HG03280 (cell line): ENCODE measurements around the gene APBA3.

ENCODE experiments used
- ATAC-seq: cut with Tn5 transposase; IDR thresholded peaks from one replicate; pipeline ENCODE4 v1.9.1; 2021; ENCODE audit warnings: mild to moderate bottlenecking, moderate library complexity; ENCODE audit not compliant: unreplicated experiment

Gene APBA3

DNA sequence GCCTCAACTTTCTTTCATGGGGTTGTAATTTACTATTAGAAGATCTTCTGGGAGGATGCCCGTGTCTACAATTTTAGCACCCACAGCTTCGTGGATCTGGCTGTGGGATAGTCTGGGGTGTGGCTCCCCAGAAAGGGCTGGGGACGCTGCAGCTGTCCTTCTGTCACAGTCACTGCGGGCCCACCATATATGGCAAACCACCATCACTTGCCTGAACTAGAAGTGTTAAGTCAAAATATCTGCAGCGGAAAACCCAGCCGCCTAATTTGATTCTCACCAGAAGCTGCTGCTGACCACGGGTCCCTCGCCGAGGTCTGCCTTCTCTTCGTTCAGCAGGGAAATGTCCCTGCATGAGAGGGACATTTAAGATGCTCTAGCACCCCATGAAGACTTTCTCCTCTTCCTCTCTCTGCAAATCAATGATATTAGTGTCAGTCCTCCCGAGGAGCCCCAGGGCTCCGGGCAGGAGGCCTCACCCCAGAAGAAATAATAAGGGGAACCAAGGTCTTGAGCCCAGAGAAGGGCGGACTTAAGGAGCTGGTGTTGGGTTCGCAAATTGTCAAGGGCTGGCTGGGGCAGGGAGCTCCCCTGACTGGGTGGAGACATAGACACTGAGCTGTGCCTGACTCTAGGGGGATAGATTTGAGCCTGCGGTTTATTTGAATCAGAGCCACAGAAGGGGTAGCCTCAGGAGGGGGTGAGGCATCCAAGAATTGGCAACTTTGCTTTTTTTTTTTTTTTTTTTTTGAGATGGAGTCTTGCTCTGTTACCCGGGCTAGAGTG, 27.7 kb upstream of the APBA3 start:
- ATAC-seq: no peak

DNA sequence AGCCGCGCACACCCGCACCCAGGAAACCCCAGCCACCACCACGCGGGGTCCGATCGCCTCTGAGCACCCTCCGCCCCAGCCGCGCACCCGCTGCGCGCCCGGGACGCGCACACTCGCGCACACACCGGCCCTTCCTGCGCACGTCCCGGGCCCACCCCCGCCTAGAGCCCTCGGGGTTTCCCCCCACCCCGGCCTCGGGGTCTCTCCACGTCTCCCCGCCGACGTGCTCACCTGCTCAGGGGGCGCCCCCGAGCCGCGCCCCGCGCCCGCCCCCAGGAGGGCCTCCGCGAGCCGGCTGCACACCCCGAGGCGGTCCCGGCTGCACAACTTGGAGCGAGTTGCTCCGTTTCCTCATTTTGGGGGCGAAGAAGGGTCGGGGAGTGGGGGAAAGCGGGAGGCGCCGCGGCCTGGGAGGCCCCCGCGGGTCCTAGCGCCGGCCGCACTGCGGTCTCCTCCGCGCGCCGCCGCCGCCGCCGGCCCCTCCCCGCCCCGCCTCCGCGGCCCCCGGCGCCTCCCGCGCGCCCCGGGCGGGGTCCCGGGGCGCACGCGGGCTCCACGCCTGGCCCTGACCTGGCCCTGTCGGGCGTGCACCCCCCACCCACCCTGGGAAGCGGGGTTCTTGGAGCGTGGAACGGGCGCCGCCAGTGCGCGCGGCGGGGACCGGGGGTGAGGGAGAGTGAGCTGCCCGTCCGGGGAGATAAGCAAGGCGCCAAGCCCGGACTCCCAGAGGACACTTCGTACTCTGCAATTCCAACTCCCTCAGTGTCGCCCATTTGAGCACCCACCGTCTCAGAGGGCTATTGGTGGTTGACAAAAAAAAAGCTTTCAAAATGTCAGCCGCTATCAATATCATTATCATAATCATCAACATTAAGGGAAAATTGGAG, 24.7 kb upstream of the APBA3 start, which contains the start of gene MATK:
Gene MATK (minus strand): TSS at position 444 of the 887 bp plus-strand sequence. CDS start 1,246 bp downstream, outside the sequence.
- ATAC-seq: no peak

DNA sequence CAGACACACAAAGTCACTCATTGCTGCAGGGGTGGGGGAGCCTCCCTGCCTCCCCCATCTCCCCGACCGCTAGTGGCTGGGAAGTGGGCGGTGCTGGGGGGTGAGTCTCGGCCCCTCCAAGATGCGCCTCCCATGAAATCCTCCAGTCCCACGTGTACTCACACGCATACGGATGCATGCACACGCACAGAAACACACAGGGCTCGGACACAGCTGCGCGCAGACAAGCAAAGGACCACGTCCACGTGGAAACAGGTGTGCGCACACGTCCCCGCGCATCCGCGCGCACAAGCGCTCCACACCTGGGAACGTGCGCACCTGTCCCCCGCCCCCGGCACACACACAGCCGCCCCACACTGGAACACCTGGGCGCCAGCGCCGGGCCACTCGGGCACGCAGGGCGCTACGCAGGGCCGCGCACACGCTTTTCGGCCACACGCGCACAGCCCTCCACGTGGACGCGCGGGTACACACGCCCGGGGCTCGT, 24.0 kb upstream of the APBA3 start:
- no peak for ATAC-seq

DNA sequence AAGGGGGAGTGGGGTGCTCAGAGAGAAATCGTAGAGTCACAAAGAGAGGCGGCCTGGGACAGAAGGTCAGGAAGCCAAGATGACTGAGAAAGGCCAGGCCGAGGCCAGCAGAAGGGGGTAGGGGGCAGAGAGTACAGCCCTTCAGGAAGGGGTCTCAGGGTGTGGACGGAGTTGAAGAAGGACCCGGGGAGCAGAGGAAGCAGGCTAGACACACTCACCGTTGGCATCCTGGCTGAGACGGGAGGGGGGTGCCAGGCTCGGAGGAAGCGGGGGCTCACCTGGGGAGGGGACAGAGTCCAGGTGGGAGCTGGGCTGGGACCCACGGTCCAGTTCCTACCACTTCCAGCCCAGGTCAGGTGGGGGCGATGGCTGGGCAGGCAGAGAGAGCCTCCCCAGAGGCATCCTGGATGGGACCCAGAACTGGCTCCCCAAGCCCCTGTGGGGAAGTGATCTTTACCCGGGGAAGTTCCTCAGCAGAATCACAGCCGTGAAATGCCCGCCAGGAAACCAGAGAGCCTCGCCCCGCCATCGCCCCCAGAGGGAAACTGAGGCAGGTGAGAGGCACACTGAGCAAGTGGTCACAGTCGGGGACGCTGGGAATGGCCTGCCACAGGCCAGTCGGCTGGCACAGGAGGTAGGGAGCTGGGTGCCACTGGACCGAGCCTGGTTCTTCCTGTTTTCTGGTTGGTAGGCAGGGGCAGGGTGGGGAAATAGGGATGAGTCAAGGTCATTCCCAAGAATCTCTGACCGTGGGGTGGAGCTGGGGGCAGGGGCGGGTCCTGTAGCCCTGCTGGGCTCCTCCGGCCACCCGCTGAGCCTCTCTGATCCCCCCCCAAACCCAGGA, 23.3 kb upstream of the APBA3 start:
- ATAC-seq: no peak

DNA sequence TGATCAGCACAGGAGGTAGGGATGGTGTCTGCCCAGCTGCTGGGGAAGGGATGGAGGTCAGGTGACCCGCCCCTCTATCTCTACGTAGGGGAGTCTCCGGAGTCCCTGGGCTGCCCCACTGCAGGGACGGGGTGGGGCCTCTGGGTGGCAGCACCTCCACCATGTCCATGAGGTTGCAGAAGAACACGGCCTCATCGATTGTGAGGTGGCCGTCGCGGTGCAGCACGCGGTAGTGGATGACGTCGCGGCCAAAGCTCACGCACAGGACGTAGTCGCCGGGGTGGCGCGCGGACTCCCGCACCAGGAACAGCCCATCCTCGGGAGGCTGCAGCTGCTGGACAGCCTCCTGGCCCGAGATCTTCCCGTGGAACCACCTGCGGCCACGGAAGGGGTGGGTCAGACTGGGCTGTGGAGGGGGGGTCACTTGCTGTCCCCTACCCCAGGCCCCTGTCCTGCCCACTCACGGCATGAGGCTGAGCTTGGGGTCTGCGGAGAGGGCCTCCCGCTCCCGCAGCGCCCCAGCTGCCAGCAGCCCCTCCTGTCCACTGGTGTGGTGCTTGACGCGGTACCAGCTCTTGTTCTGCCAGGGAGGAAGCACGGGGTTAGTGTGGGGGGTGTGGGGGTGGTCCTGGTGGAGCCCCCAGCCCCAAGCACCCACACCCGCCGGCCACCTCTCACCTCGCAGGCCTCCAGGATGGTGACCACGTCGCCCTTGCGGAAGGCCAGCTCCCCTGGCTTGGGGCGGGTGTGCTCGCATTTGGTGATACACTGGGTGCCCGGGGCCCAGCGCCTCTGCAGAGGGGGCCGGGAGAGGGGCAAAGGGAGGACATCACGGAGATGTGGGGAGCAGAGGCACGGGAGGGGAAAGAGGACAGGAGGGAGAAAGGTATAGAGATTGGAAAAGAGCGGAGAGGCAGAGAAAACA, 22.4 kb upstream of the APBA3 start:
- no peak for ATAC-seq

DNA sequence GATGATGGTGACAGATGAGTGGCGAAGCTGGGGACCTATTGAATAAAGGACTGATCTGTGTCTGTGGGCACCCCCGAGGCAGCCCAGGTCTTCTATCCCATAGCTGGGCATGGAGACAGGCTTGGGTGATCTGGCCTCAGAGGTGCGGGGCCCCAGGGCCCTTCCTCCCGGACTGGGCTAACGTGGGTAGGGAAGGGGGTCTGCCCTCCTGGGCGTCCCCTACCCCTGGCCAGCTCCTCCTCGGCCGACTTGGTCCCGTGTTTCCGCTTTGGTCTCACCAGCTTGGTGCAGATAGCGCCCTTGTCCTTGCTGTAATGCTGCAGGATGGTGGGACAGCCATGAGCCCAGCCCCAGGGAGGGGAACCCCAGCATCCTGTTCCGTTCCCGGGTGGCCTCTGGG, 21.4 kb upstream of the APBA3 start:
- ATAC-seq: no peak

DNA sequence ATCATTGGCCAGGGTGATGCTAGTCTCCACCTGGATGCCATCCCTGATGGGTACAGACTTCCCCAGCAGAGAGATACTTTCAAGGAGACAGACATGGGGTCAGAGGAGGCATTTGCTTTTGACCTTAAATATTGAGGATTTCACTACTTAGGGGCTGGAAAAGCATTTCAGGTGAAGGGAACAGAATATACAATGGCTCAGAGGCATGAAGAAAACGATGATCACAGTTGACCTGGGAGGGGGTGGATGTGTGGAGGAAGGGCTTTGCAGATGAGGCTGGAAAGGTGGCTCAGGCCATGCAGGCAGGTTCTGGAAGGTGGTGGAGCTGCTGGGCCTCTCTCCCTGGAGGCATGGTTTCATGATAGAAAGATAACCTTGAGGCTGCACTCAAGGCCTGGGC, 20.8 kb upstream of the APBA3 start:
- ATAC-seq: no peak

DNA sequence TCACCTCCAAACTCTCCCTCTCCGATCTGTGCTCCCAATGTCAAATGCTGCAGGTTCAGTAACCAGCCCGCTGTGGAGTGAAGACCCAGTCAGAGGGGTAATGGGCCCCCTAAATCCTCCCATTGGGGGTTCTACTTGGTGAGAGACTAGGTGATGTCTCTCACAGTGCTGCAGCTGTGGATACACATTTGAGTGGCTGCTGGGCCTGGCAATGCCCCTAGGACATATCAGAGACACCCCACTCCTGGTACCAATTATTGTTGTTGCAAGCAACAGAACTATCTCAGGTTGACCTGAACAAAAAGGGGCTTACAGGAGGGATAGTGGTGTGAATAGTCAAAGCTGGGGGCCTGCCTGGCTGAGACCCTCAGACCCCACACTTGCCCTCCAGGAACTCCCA, 20.1 kb upstream of the APBA3 start:
- no peak for ATAC-seq

DNA sequence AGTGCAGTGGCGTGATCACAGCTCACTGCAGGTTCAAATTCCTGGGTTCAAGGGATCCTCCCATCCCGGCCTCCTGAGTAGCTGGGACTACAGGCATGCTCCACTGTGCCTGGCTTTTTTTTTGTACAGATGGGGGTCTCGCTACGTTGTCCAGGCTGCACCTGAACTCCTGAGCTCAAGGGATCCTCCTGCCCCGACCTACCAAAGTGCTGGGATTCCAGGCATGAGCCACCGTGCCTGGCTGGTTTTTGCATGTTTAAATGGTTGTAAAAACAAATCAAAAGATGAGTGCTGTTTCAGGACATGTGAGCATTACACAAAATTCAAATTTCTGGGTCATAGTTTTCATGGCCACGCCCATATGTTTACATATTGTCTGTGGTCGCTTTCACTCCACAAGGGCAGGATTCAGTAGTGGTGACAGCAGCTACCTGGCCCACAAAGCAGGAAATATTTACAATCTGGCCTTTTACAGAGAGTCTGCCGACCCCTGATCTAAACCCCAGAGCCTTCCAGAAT, 19.4 kb upstream of the APBA3 start:
- ATAC-seq: no peak

DNA sequence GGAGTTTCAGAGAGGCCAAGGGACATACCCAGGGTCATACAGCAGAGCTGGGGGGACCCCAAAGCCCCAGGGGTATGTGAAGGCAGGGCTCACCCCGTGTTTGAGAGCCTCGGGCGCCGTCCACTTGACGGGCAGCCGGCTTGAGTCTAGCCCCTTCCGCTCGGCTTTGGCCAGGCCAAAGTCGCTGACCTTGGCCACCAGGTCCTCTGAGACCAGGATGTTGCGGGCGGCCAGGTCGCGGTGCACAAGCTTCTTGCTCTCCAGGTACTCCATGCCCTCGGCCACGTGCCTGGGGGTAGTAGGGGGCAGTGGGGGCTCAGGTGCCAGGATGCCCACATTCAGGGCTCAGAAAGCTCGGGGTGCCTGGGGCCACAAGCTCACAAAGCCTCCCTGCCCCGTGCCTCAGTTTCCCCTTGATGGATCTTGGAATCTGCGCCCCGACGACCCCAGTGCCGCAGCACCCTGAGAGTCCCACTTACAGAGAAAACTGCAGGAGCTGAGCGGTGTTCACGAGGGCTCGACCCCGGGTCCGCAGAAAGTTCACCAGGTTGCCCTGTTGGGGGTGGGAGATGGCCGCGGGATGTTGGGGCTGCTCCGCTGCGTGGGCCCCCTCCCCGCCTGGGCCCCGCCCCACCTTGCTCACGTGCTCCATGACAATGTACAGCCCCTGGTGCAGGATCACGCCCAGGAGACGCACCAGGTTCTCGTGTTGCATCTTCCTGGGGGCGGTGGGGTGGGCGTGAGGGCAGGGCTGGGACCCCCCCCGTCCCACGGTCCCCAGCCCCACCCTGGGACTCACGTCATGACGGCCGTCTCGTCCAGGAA, 17.6 kb upstream of the APBA3 start:
- no peak for ATAC-seq

DNA sequence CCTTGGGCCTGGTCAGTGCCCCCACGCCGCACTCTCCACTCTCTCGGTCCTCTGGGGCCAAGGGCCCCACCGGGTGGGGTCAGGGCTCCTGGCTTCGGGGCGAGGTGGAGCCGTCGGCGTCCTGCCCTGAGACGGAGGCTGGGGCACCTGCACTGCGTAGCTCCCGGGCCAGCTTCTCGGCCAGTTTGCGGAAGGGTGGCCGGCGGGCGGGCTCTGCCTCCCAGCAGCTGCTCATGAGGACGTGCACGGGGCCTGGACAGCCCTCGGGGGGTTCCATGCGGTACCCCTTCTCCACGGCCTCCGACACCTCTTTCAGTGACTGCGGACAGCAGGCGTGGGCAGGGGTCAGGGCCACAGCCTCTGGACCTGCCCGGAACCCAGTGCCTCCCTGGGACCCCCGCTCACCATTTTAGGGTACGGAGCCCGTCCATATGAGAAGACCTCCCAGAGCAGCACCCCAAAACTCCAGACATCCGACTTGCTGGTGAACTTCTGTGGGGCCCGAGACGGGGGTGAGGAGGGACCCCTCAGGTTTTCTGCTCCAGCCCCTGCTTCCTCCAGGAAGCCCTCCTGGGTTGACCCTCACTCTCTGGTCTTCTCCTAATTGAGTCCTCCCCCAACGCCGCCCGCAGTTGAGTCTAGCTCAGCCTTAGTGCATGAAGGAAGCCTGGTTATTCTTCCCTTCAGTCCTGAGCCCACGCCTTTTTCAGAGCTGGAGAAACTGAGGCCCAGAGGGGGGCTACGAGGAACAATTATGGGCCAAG, 16.8 kb upstream of the APBA3 start:
- ATAC-seq: no peak

DNA sequence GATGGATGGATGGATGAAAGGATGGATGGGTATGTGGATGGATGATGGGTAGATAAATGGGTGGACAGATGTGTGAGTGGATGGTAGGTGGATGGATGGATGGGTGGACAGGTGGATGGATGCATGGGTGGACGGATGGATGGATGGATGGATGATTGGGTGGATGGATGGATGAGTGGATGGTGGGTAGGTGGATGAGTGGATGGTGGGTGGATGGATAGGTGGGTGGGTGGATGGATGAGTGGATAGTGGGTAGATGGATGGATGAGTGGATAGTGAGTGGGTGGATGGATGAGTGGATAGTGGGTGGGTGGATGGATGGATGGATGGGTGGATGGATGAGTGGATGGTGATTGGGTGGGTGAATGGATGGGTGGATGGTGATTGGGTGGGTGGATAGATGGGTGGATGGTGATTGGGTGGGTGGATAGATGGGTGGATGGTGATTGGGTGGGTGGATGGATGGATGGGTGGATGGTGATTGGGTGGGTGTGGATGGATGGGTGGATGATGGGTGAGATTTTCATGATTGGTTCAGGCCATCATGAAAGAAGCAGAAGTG, 15.1 kb upstream of the APBA3 start:
- no peak for ATAC-seq

DNA sequence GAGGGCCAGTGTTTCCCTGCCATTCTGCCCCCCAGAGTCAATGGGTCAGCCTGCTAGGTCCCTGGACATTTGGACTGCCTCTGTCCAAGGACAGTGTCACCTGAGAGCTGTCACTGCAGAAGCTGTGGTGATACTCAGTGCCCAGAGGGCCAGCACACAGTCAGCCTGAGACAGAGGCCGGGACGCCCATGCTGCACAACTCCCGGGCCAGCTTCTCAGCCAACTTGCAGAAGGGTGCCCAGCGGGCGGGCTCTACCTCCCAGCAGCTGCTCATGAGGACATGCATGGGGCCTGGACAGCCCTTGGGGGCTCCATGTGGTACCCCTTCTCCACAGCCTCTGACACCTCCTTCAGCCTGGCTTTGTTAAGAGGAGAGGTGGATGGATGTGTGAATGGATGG, 14.3 kb upstream of the APBA3 start:
- ATAC-seq: no peak

DNA sequence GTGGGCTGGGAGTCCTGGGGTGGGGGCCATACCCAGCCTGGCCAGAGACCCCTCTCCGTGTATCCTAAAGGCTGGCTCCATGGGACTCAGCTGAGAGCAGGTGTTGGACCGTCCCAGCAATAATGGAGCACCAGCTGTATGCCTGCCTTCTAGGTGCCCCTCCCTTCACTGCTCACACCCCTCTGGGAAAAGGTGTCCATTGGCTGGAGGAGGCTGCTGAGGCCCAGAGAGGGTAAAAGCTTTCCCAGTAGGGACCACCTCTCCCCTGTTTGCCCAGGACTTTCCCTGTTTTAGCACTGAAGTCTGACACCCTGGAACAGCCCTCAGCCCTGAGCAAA, 13.9 kb upstream of the APBA3 start:
- no peak for ATAC-seq

DNA sequence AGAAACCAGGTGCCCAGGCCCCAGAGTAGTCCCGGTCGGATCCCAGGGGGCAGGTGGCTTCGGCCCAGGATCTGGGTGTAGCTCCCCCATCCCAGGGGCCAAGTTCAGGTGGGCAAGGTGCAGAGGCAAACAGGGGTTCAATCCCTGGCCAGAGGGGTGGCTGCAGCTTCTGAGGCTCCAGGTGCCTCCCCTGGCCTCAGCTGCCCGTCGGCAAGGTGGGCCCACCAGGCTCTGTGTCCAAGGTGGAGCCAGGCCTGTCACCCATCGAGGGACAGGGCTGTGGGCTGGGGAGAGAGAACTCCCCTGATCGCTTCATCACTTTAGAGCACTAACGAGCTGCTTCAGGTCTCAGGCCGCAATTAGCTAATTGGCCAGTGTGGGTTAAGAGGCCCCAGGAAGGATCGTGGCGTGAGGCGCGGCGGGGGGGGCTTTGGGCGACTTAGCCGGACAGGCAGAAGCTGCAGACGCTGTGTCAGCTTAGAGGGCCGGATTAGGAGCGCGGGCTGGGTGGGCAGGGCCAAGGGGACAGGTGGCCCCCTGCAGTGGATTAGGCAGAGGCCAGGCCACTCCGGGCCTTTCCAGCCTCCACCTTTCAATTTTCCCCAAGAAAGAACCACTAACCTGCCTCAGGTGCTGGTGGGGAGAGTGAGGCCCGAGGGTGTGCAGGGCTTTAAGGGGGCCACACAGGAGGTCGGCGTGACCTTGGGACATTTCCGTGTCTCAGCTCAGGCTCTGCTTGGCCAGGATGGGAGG, 13.3 kb upstream of the APBA3 start:
- no peak for ATAC-seq

DNA sequence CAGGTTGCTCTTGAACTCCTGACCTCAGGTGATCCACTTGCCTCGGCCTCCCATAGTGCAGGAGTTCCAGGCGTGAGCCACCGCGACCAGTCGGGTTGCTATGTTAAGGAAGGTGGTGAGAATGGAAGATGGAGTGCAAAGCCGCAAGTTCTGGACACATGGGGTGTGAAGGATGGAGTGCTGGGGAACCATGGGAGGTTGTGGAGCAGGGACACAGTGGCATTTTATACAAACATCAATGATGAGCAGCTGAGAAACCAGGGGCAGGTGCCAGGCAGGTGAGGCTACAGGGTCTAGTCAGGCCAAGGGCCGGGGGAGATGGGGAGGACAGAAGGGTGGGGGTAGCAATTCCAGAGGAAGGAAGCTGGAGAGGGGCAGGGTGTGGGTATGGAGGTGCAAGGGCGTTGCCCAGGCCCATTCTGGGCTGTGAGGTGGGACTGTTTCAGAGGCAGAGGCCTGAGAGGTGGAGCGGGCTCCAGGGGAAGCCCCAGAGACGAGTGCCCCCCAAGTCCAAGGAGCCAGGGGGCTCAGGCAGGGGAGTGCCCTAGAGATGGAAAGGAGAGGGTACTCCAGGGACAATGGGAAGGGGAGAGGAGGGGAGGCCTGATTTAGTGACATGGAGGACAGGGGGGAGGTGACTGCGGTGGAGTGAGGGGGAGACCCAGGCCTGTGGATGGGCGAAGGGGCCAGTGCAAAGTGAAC, 12.5 kb upstream of the APBA3 start:
- no peak for ATAC-seq
